Measurements from ENCODE around the gene TMEM167A. TPM values are rescaled to one million over a fixed set of nuclear protein-coding genes. Genes with fewer than 3 reads are reported as not detected.

TMEM167A gene
- 100 to 1,000 TPM in 1 of 2 donors, 10 to 100 TPM in 1; 80.1 to 137 TPM for total RNA-seq
- polyA plus RNA-seq (ENCODE audit: insufficient read length in 2 of 2): 100 to 1,000 TPM; 103 to 132 TPM
- long read RNA-seq, donor 1, full-length matches to known transcripts: 63 of 73 reads
- long read RNA-seq, donor 1, partial matches to known transcripts: 10 of 73 reads
- long read RNA-seq, donor 1, other reads (novel, unspliced or antisense): 0 of 73 reads
- long read RNA-seq, donor 2, full-length matches to known transcripts: 20 of 26 reads
- long read RNA-seq, donor 2, partial matches to known transcripts: 6 of 26 reads
- long read RNA-seq, donor 2, other reads (novel, unspliced or antisense): 0 of 26 reads
- long read RNA-seq, donor 3, full-length matches to known transcripts: 31 of 31 reads
- long read RNA-seq, donor 3, partial matches to known transcripts: 0 of 31 reads
- long read RNA-seq, donor 3, other reads (novel, unspliced or antisense): 0 of 31 reads
- long read RNA-seq, donor 4, full-length matches to known transcripts: 52 of 65 reads
- long read RNA-seq, donor 4, partial matches to known transcripts: 13 of 65 reads
- long read RNA-seq, donor 4, other reads (novel, unspliced or antisense): 0 of 65 reads

GRCh38 chr5:83076742-83077661 is at the start of gene TMEM167A, which contains the start of gene XRCC4:
TSS of gene TMEM167A (minus strand) at chr5:83077394. CDS start at chr5:83077323, 71 bp downstream.
TSS of gene XRCC4 (plus strand) at chr5:83077547. CDS start at chr5:83104920, 27,373 bp downstream.
- Histone ChIP-seq H3K4me1 (ENCODE audit: control insufficient read depth, insufficient read depth, low read length) (no peaks in the 10 kb centered on the region), H3K4me3 (ENCODE audit: low read depth, low read length) (peak within 1 kb of the TSS; percentile 99)
- 0% methylated on average over 39 of the region's 44 CpGs for WGBS (ENCODE audit: insufficient coverage)

GRCh38 chr5:83126501-83126900 is 49.3 kb upstream of the TMEM167A start:
- no CpG with 5 or more reads among the region's 2 CpGs for WGBS (ENCODE audit: insufficient coverage)

More at GRCh38 chr5:83076742-83077661, at the start of gene TMEM167A, which contains the start of gene XRCC4:
- Histone ChIP-seq H3K36me3 (ENCODE audit: control insufficient read depth, insufficient read depth, low read length) (no peaks in the 10 kb centered on the region), H3K27me3 (ENCODE audit: control insufficient read depth, insufficient read depth, low read length) (no peaks in the 10 kb centered on the region), H3K27ac (ENCODE audit: low read depth, low read length) (peak within 1 kb of the TSS; percentile 95), H3K9me3 (ENCODE audit: control insufficient read depth, insufficient read depth, low read length) (no peaks in the 10 kb centered on the region)
- DNase-seq (ENCODE audit: low read depth in 4 of 6, low spot score in 6 of 6): peak; percentile 87 to 100 (median 96)

GRCh38 chr5:83125560-83125959 is 48.4 kb upstream of the TMEM167A start:
- Histone ChIP-seq H3K27ac (ENCODE audit: low read depth, low read length) (no peak overlapping the region), H3K4me3 (ENCODE audit: low read depth, low read length) (no peak overlapping the region), H3K9me3 (ENCODE audit: control insufficient read depth, insufficient read depth, low read length) (no peaks in the 10 kb centered on the region), H3K4me1 (ENCODE audit: control insufficient read depth, insufficient read depth, low read length) (no peaks in the 10 kb centered on the region), H3K36me3 (ENCODE audit: control insufficient read depth, insufficient read depth, low read length) (no peaks in the 10 kb centered on the region), H3K27me3 (ENCODE audit: control insufficient read depth, insufficient read depth, low read length) (no peaks in the 10 kb centered on the region)
- 90% methylated on average over 2 of the region's 7 CpGs for WGBS (ENCODE audit: insufficient coverage)
- no peak for DNase-seq (ENCODE audit: low read depth in 4 of 6, low spot score in 6 of 6)

More at GRCh38 chr5:83126501-83126900, 49.3 kb upstream of the TMEM167A start:
- Histone ChIP-seq H3K27ac (ENCODE audit: low read depth, low read length) (no peak overlapping the region), H3K36me3 (ENCODE audit: control insufficient read depth, insufficient read depth, low read length) (no peaks in the 10 kb centered on the region), H3K9me3 (ENCODE audit: control insufficient read depth, insufficient read depth, low read length) (no peaks in the 10 kb centered on the region), H3K4me3 (ENCODE audit: low read depth, low read length) (no peak overlapping the region), H3K27me3 (ENCODE audit: control insufficient read depth, insufficient read depth, low read length) (no peaks in the 10 kb centered on the region), H3K4me1 (ENCODE audit: control insufficient read depth, insufficient read depth, low read length) (no peaks in the 10 kb centered on the region)
- DNase-seq (ENCODE audit: low read depth in 4 of 6, low spot score in 6 of 6): no peak

GRCh38 chr5:83124593-83124992 is 47.4 kb upstream of the TMEM167A start:
- no peaks in the 10 kb centered on the region for H3K4me1 ChIP-seq (ENCODE audit: control insufficient read depth, insufficient read depth, low read length)
- no CpG with 5 or more reads among the region's 1 CpG for WGBS (ENCODE audit: insufficient coverage)
- H3K4me3 ChIP-seq (ENCODE audit: low read depth, low read length): no peak overlapping the region
- H3K36me3 ChIP-seq (ENCODE audit: control insufficient read depth, insufficient read depth, low read length): no peaks in the 10 kb centered on the region
- H3K9me3 ChIP-seq (ENCODE audit: control insufficient read depth, insufficient read depth, low read length): no peaks in the 10 kb centered on the region
- no peak overlapping the region for H3K27ac ChIP-seq (ENCODE audit: low read depth, low read length)
- no peak for DNase-seq (ENCODE audit: low read depth in 4 of 6, low spot score in 6 of 6)
- no peaks in the 10 kb centered on the region for H3K27me3 ChIP-seq (ENCODE audit: control insufficient read depth, insufficient read depth, low read length)

GRCh38 chr5:83118976-83119375 is 41.8 kb upstream of the TMEM167A start:
- no CpG with 5 or more reads among the region's 1 CpG for WGBS (ENCODE audit: insufficient coverage)
- no peaks in the 10 kb centered on the region for H3K27me3 ChIP-seq (ENCODE audit: control insufficient read depth, insufficient read depth, low read length)
- no peak for DNase-seq (ENCODE audit: low read depth in 4 of 6, low spot score in 6 of 6)

GRCh38 chr5:83118471-83118870 is 41.3 kb upstream of the TMEM167A start:
- H3K9me3 ChIP-seq (ENCODE audit: control insufficient read depth, insufficient read depth, low read length): no peaks in the 10 kb centered on the region
- H3K27me3 ChIP-seq (ENCODE audit: control insufficient read depth, insufficient read depth, low read length): no peaks in the 10 kb centered on the region
- no peaks in the 10 kb centered on the region for H3K4me1 ChIP-seq (ENCODE audit: control insufficient read depth, insufficient read depth, low read length)
- H3K4me3 ChIP-seq (ENCODE audit: low read depth, low read length): no peak overlapping the region
- DNase-seq (ENCODE audit: low read depth in 4 of 6, low spot score in 6 of 6): no peak
- no peaks in the 10 kb centered on the region for H3K36me3 ChIP-seq (ENCODE audit: control insufficient read depth, insufficient read depth, low read length)
- WGBS (ENCODE audit: insufficient coverage): no CpG with 5 or more reads among the region's 1 CpG
- no peak overlapping the region for H3K27ac ChIP-seq (ENCODE audit: low read depth, low read length)

More at GRCh38 chr5:83118976-83119375, 41.8 kb upstream of the TMEM167A start:
- Histone ChIP-seq H3K36me3 (ENCODE audit: control insufficient read depth, insufficient read depth, low read length) (no peaks in the 10 kb centered on the region), H3K27ac (ENCODE audit: low read depth, low read length) (no peak overlapping the region), H3K4me1 (ENCODE audit: control insufficient read depth, insufficient read depth, low read length) (no peaks in the 10 kb centered on the region), H3K4me3 (ENCODE audit: low read depth, low read length) (no peak overlapping the region), H3K9me3 (ENCODE audit: control insufficient read depth, insufficient read depth, low read length) (no peaks in the 10 kb centered on the region)

GRCh38 chr5:83115816-83116215 is 38.6 kb upstream of the TMEM167A start:
- Histone ChIP-seq H3K27ac (ENCODE audit: low read depth, low read length) (no peak overlapping the region), H3K9me3 (ENCODE audit: control insufficient read depth, insufficient read depth, low read length) (peaks cover 4% of the 10 kb centered on the region), H3K27me3 (ENCODE audit: control insufficient read depth, insufficient read depth, low read length) (no peaks in the 10 kb centered on the region), H3K4me1 (ENCODE audit: control insufficient read depth, insufficient read depth, low read length) (no peaks in the 10 kb centered on the region), H3K36me3 (ENCODE audit: control insufficient read depth, insufficient read depth, low read length) (no peaks in the 10 kb centered on the region), H3K4me3 (ENCODE audit: low read depth, low read length) (no peak overlapping the region)
- DNase-seq (ENCODE audit: low read depth in 4 of 6, low spot score in 6 of 6): no peak
- WGBS (ENCODE audit: insufficient coverage): 80% methylated on average over 1 of the region's 1 CpG

- H3K9me3 ChIP-seq (ENCODE audit: control insufficient read depth, insufficient read depth, low read length): peaks cover 4% of the 10 kb centered on the region
- DNase-seq (ENCODE audit: low read depth in 4 of 6, low spot score in 6 of 6): no peak
- no peaks in the 10 kb centered on the region for H3K4me1 ChIP-seq (ENCODE audit: control insufficient read depth, insufficient read depth, low read length)
- no peaks in the 10 kb centered on the region for H3K27me3 ChIP-seq (ENCODE audit: control insufficient read depth, insufficient read depth, low read length)
- no peak overlapping the region for H3K4me3 ChIP-seq (ENCODE audit: low read depth, low read length)
- no peaks in the 10 kb centered on the region for H3K36me3 ChIP-seq (ENCODE audit: control insufficient read depth, insufficient read depth, low read length)
- H3K27ac ChIP-seq (ENCODE audit: low read depth, low read length): no peak overlapping the region
- WGBS (ENCODE audit: insufficient coverage): no CpG with 5 or more reads among the region's 1 CpG
Observed at GRCh38 chr5:83109380-83109779, 32.2 kb upstream of the TMEM167A start.

- H3K9me3 ChIP-seq (ENCODE audit: control insufficient read depth, insufficient read depth, low read length): no peaks in the 10 kb centered on the region
- no peaks in the 10 kb centered on the region for H3K4me1 ChIP-seq (ENCODE audit: control insufficient read depth, insufficient read depth, low read length)
- DNase-seq (ENCODE audit: low read depth in 4 of 6, low spot score in 6 of 6): no peak
- H3K36me3 ChIP-seq (ENCODE audit: control insufficient read depth, insufficient read depth, low read length): no peaks in the 10 kb centered on the region
- no peak overlapping the region for H3K27ac ChIP-seq (ENCODE audit: low read depth, low read length)
- no CpG with 5 or more reads among the region's 3 CpGs for WGBS (ENCODE audit: insufficient coverage)
- no peak overlapping the region for H3K4me3 ChIP-seq (ENCODE audit: low read depth, low read length)
- no peaks in the 10 kb centered on the region for H3K27me3 ChIP-seq (ENCODE audit: control insufficient read depth, insufficient read depth, low read length)
Observed at GRCh38 chr5:83107692-83108420, 30.7 kb upstream of the TMEM167A start.

Measured in spinal cord (tissue), 10 donors.